SK-N-SH (cell line): ENCODE measurements around the gene BRWD1.

Source experiments
- CHD2 ChIP-seq: fragments of 150-350 bp; IDR thresholded peaks from 2 replicates; pipeline ENCODE4 v1.6.1; 2018; ENCODE audit warnings: low read length; ENCODE audit not compliant: partially characterized antibody
- CTCF ChIP-seq: fragments of 200-600 bp; sonication (generic); IDR thresholded peaks from 2 replicates; pipeline ENCODE4 v1.6.1; 2017; ENCODE audit warnings: antibody characterized with exemption, mild to moderate bottlenecking, moderate library complexity
- EZH2phosphoT487 ChIP-seq: fragments of 200-600 bp; sonication (generic); IDR thresholded peaks from 2 replicates; pipeline ENCODE4 v1.6.1; 2017; ENCODE audit warnings: low read depth, mixed run types, mild to moderate bottlenecking, antibody characterized with exemption, moderate library complexity, borderline replicate concordance
- GATA2 ChIP-seq: sonication (generic); formaldehyde crosslinking; IDR thresholded peaks from 2 replicates; pipeline ENCODE4 v1.5.0; 2020; ENCODE audit warnings: mild to moderate bottlenecking, missing genetic modification reagents
- MAX ChIP-seq: IDR thresholded peaks from 2 replicates; pipeline ENCODE4 v1.4.0; 2012; ENCODE audit warnings: low read depth
- POLR2AphosphoS5 ChIP-seq: IDR thresholded peaks from 2 replicates; pipeline ENCODE4 v1.6.1; 2012; ENCODE audit warnings: low read depth, low read length
- RAD21 ChIP-seq: IDR thresholded peaks from 2 replicates; pipeline ENCODE4 v1.6.1; 2012; ENCODE audit warnings: mild to moderate bottlenecking, low read length
- RCOR1 ChIP-seq: fragments of 150-350 bp; IDR thresholded peaks from 2 replicates; pipeline ENCODE4 v1.6.1; 2017; ENCODE audit warnings: antibody characterized with exemption, low read length
- REST ChIP-seq: IDR thresholded peaks from 2 replicates; pipeline ENCODE4 v1.6.1; 2012; ENCODE audit warnings: mild to moderate bottlenecking, low read depth, low read length, moderate library complexity
- SMC3 ChIP-seq: IDR thresholded peaks from 2 replicates; pipeline ENCODE4 v1.6.1; 2012; ENCODE audit warnings: low read depth, low read length, improper control_type of control experiment
- TEAD4 ChIP-seq: IDR thresholded peaks from 2 replicates; pipeline ENCODE4 v1.4.0; 2012; ENCODE audit warnings: mild to moderate bottlenecking, borderline replicate concordance; ENCODE audit not compliant: insufficient read depth
- YY1 ChIP-seq: IDR thresholded peaks from 2 replicates; pipeline ENCODE4 v1.4.0; 2012; ENCODE audit warnings: low read depth, mild to moderate bottlenecking
- ZBTB33 ChIP-seq: IDR thresholded peaks from 2 replicates; pipeline ENCODE4 v1.4.0; 2012; ENCODE audit warnings: low read depth, borderline replicate concordance

GRCh38 chr21:39218082-39218409, 95.4 kb downstream of the BRWD1 start:
- TF ChIP-seq POLR2AphosphoS5 (no peak), CTCF (no peak), ZBTB33 (no peak), REST (no peak), YY1 (no peak), TEAD4 (no peak), SMC3 (no peak), MAX (no peak), CHD2 (no peak), EZH2phosphoT487 (no peak), RCOR1 (no peak), GATA2 (CRISPR knock-in tag) (no peak), RAD21 (no peak)
